ENCODE data around the gene FAM186B.

The FAM186B gene

GRCh38 chr12:49552425-49552824 lies 53.0 kb downstream of the FAM186B start:
- ChIA-PET CTCF (interaction anchor here (0.8 to 7.1 kb wide), 7 partner anchors 9 to 258 kb away, joined by 3 to 44 read pairs (median 7); partner anchors contain the start of gene PRPH), POLR2A (interaction anchor here (0.7 kb wide), 1 partner anchor 185 kb away, joined by 3 read pairs; the partner anchor contains the start of gene SPATS2)
- TF ChIP-seq, protein P1, sequence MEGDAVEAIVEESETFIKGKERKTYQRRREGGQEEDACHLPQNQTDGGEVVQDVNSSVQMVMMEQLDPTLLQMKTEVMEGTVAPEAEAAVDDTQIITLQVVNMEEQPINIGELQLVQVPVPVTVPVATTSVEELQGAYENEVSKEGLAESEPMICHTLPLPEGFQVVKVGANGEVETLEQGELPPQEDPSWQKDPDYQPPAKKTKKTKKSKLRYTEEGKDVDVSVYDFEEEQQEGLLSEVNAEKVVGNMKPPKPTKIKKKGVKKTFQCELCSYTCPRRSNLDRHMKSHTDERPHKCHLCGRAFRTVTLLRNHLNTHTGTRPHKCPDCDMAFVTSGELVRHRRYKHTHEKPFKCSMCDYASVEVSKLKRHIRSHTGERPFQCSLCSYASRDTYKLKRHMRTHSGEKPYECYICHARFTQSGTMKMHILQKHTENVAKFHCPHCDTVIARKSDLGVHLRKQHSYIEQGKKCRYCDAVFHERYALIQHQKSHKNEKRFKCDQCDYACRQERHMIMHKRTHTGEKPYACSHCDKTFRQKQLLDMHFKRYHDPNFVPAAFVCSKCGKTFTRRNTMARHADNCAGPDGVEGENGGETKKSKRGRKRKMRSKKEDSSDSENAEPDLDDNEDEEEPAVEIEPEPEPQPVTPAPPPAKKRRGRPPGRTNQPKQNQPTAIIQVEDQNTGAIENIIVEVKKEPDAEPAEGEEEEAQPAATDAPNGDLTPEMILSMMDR (IDR thresholded peaks at IDR 0.05; ENCODE audit: insufficient read depth, low read length, missing control alignments): no peak
- DNase-seq (ENCODE audit: low read depth, low spot score): no peak
- H3K4me3 ChIP-seq (ENCODE audit: low read depth, low read length): no peak overlapping the region

- TF ChIP-seq, protein P1 (IDR thresholded peaks at IDR 0.05; ENCODE audit: insufficient read depth, low read length, missing control alignments): no peak
- ChIA-PET POLR2A (no interaction called here), CTCF (interaction anchor here (0.7 to 7.1 kb wide), 9 partner anchors 9 to 260 kb away, joined by 3 to 44 read pairs (median 4); partner anchors contain the start of gene PRPH)
- no peak for DNase-seq (ENCODE audit: low read depth, low spot score)
- H3K4me3 ChIP-seq (ENCODE audit: low read depth, low read length): no peak overlapping the region
Measured at GRCh38 chr12:49552014-49552413, 53.4 kb downstream of the FAM186B start.

DNA sequence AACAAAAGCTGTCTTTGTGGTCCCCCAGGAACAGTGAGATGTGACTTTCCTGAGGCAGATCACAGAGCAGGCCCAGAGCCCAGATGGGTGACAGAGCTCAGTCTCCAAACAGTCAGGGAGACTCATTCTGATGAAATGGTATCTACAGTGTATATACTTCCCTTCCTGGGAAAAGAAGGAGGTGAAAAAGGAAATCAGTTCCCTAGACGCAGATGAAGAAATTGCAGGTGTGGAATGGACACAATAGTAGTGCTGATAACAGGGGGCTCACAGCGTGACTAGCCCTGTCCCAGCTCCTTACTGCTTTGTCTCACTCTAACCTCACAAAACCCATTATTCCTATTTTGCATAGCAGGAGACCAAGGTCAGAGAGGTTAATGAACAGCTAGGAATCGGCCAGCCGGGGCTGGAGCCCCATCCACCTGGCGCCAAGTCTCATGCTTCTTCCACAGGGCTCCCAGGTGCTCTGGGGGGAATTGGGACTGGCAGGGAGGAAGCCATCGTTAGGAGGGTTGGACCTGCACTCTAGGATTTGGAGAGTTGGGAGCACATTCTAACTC lies 54.7 kb downstream of the FAM186B start:
- H3K4me3 ChIP-seq (ENCODE audit: low read depth, low read length): no peak overlapping the region
- ChIA-PET CTCF (interaction anchor here (0.7 to 7.1 kb wide), 8 partner anchors 22 to 259 kb away, joined by 3 to 44 read pairs (median 4); no protein-coding TSS in a partner anchor), POLR2A (no interaction called here)
- DNase-seq (ENCODE audit: low read depth, low spot score): no peak
- TF ChIP-seq, protein P1 (IDR thresholded peaks at IDR 0.05; ENCODE audit: insufficient read depth, low read length, missing control alignments): no peak

- ChIA-PET CTCF (interaction anchor here (0.7 to 7.1 kb wide), 5 partner anchors 30 to 218 kb away, joined by 3 to 44 read pairs (median 9); no protein-coding TSS in a partner anchor), POLR2A (no interaction called here)
- TF ChIP-seq, protein P1 (IDR thresholded peaks at IDR 0.05; ENCODE audit: insufficient read depth, low read length, missing control alignments): no peak
- no peak for DNase-seq (ENCODE audit: low read depth, low spot score)
- no peak overlapping the region for H3K4me3 ChIP-seq (ENCODE audit: low read depth, low read length)
Measured at GRCh38 chr12:49549735-49550692, 55.4 kb downstream of the FAM186B start.

GRCh38 chr12:49548822-49549648 lies 56.4 kb downstream of the FAM186B start:
- CTCF ChIA-PET: interaction anchor here (1.0 to 7.1 kb wide), 5 partner anchors 8 to 217 kb away, joined by 3 to 44 read pairs (median 9); no protein-coding TSS in a partner anchor
- POLR2A ChIA-PET: interaction anchor here (1.1 kb wide), 1 partner anchor 11 kb away, joined by 3 read pairs; no protein-coding TSS in a partner anchor
- DNase-seq (ENCODE audit: low read depth, low spot score): no peak
- H3K4me3 ChIP-seq (ENCODE audit: low read depth, low read length): peak overlapping the region; percentile 34
- TF ChIP-seq, protein P1 (IDR thresholded peaks at IDR 0.05; ENCODE audit: insufficient read depth, low read length, missing control alignments): peak; percentile 57
